HepG2 (cell line): ENCODE data around the gene BEGAIN. TPM values are rescaled to one million over a fixed set of nuclear protein-coding genes. Genes with fewer than 3 reads are reported as not detected.

ENCODE experiments used
- ATAC-seq: fragments of 200-7000 bp; cut with Tn5 transposase; 3 replicates; pipeline ENCODE4 v1.9.1; 2020; ENCODE audit warnings: mild to moderate bottlenecking, moderate library complexity
- BruUV-seq: library from RNA; stranded (reverse); fragments of 400-500 nt; replicated peaks from 2 replicates; lab custom pipeline; 2021; lab: Mats Ljungman, UMichigan
- CTCF ChIA-PET: fragments of 300-600 bp; formaldehyde crosslinking; extraction: SDS; loops from one replicate; lab custom pipeline; 2021; ENCODE audit warnings: low total read pairs, inconsistent platforms, low intra/inter-chr PET ratio; lab: Yijun Ruan, JAX
- POLR2A ChIA-PET: fragments of 350-600 bp; sonication (Branson Sonifier 250); formaldehyde crosslinking; loops from one replicate; lab custom pipeline; 2020; ENCODE audit warnings: antibody characterized with exemption, inconsistent platforms; lab: Yijun Ruan, JAX
- DNase-seq: peaks from one replicate; pipeline ENCODE4 v3.0.0-alpha.2; 2015; ENCODE audit warnings: low spot score
- FAIRE-seq: peaks from 3 replicates; lab custom pipeline; 2011; peaks lifted over from hg19 to GRCh38; lab: Jason Lieb, UNC
- H2AFZ ChIP-seq: one replicate; pipeline ENCODE4 v1.6.1; 2011; ENCODE audit warnings: low read length, inconsistent platforms
- H3K27ac ChIP-seq: fragments of 300-600 bp; 3 replicates; pipeline ENCODE4 v1.8.0; 2011; ENCODE audit warnings: mixed run types, mild to moderate bottlenecking, mixed read lengths, low read length, inconsistent platforms; ENCODE audit not compliant: insufficient read depth; ENCODE audit errors: extremely low read length
- H3K27me3 ChIP-seq, 2 experiments: fragments of 200-600 bp in 1 of 2; 2 replicates in 1 of 2; 3 replicates in 1 of 2; pipeline versions ENCODE4 v1.6.0 to v1.8.0; 2011; ENCODE audit warnings: low read length in 2 of 2, mild to moderate bottlenecking in 2 of 2, moderate library complexity in 2 of 2, inconsistent platforms in 1 of 2; ENCODE audit not compliant: insufficient read depth in 2 of 2, control insufficient read depth in 1 of 2
- H3K36me3 ChIP-seq, 2 experiments: fragments of 200-600 bp in 1 of 2; replicated peaks in 1 of 2; 2 replicates in 1 of 2; 3 replicates in 1 of 2; pipeline versions ENCODE4 v1.5.1 to v1.8.0; 2011; ENCODE audit warnings: low read length in 2 of 2, inconsistent platforms in 1 of 2; ENCODE audit not compliant: insufficient read depth in 2 of 2, control insufficient read depth in 1 of 2
- H3K4me1 ChIP-seq: 2 replicates; pipeline ENCODE4 v1.5.1; 2012; ENCODE audit warnings: low read length, inconsistent platforms; ENCODE audit not compliant: insufficient read depth
- H3K4me2 ChIP-seq: 2 replicates; pipeline ENCODE4 v1.6.0; 2011; ENCODE audit warnings: low read depth, low read length, inconsistent platforms
- H3K4me3 ChIP-seq, 3 experiments: fragments of 200-600 bp in 1 of 3; sonication (generic), shearing (Covaris generic) in 1 of 3; replicated peaks in 1 of 3; 2 replicates each; pipeline ENCODE4 v1.5.1; 2011 to 2016; ENCODE audit warnings: low read length in 3 of 3, inconsistent platforms in 2 of 3, low read depth in 2 of 3, mild to moderate bottlenecking in 2 of 3, control low read depth in 1 of 3, mixed read lengths in 1 of 3; ENCODE audit not compliant: insufficient read depth in 1 of 3
- H3K79me2 ChIP-seq: one replicate; pipeline ENCODE4 v1.6.1; 2011; ENCODE audit warnings: low read length, inconsistent platforms; ENCODE audit not compliant: insufficient read depth
- H3K9ac ChIP-seq: 2 replicates; pipeline ENCODE4 v1.6.0; 2011; ENCODE audit warnings: mild to moderate bottlenecking, low read depth, low read length, inconsistent platforms; ENCODE audit not compliant: insufficient read depth
- H3K9me3 ChIP-seq: 2 replicates; pipeline ENCODE4 v1.5.1; 2012; ENCODE audit warnings: mild to moderate bottlenecking, low read length
- H4K20me1 ChIP-seq: 2 replicates; pipeline ENCODE4 v1.6.0; 2011; ENCODE audit warnings: inconsistent platforms, mild to moderate bottlenecking, low read length, moderate library complexity; ENCODE audit not compliant: insufficient read depth
- ARHGAP35 ChIP-seq: sonication (generic); formaldehyde crosslinking; IDR thresholded peaks from 2 replicates; pipeline ENCODE4 v1.9.0; 2022; ENCODE audit warnings: mild to moderate bottlenecking, inconsistent platforms, moderate library complexity, missing genetic modification reagents, borderline replicate concordance
- GPBP1L1 ChIP-seq: sonication (generic); formaldehyde crosslinking; IDR thresholded peaks from 2 replicates; pipeline ENCODE4 v1.5.0; 2020; ENCODE audit warnings: mild to moderate bottlenecking, missing genetic modification reagents
- KLF12 ChIP-seq: sonication (generic); formaldehyde crosslinking; IDR thresholded peaks from 2 replicates; pipeline ENCODE4 v1.4.0; 2020; ENCODE audit warnings: missing genetic modification reagents, borderline replicate concordance
- POLR2G ChIP-seq: fragments of 200-400 bp; formaldehyde crosslinking; IDR thresholded peaks from 2 replicates; pipeline ENCODE4 v1.6.1; 2018; ENCODE audit warnings: mild to moderate bottlenecking, low read depth, low read length, moderate library complexity
- ZBTB38 ChIP-seq: sonication (generic); formaldehyde crosslinking; IDR thresholded peaks from 2 replicates; pipeline ENCODE4 v1.5.1; 2020; ENCODE audit warnings: mild to moderate bottlenecking, missing genetic modification reagents
- ZNF44 ChIP-seq: sonication (generic); formaldehyde crosslinking; IDR thresholded peaks from 2 replicates; pipeline ENCODE4 v1.5.1; 2020; ENCODE audit warnings: mild to moderate bottlenecking, missing genetic modification reagents
- ZNF503 ChIP-seq: sonication (generic); formaldehyde crosslinking; IDR thresholded peaks from 2 replicates; pipeline ENCODE4 v1.4.0; 2020; ENCODE audit warnings: missing genetic modification reagents
- ZNF607 ChIP-seq: sonication (generic); formaldehyde crosslinking; IDR thresholded peaks from 2 replicates; pipeline ENCODE4 v1.5.1; 2020; ENCODE audit warnings: missing genetic modification reagents, mild to moderate bottlenecking, borderline replicate concordance
- ZNF615 ChIP-seq: sonication (generic); formaldehyde crosslinking; IDR thresholded peaks from 2 replicates; pipeline ENCODE4 v1.5.0; 2020; ENCODE audit warnings: mild to moderate bottlenecking, missing genetic modification reagents, borderline replicate concordance
- ZNF709 ChIP-seq: sonication (generic); formaldehyde crosslinking; IDR thresholded peaks from 2 replicates; pipeline ENCODE4 v1.5.0; 2020; ENCODE audit warnings: mild to moderate bottlenecking, missing genetic modification reagents
- WGBS: methylation state at CpG from one replicate; pipeline ENCODE4 v1.1.6; 2017; ENCODE audit warnings: low lambda C conversion rate; 5-methylcytosine and 5-hydroxymethylcytosine counted together
- in situ Hi-C: cut with HindIII; loops from 2 replicates; pipeline ENCODE4 v1.10.0; 2017; ENCODE audit warnings: low pct_unique_long_range_greater_than_20kb; ENCODE audit not compliant: extremely low pct_ligation_motif_present
- intact Hi-C: fragments of 100-400 bp; cut with micrococcal nuclease; formaldehyde crosslinking; loops from one replicate; pipeline ENCODE4 v1.10.0; 2022; ENCODE audit not compliant: unreplicated experiment
- polyA plus RNA-seq, 8 experiments: library from polyadenylated mRNA; depleted of rRNA in 3 of 8; stranded (reverse) in 7 of 8; unstranded in 1 of 8; fragments of >200 nt; fragmentation: Illumina TruSeq in 4 of 8; extraction: Trizol in 4 of 8; gene quantifications; 2 replicates each; pipeline versions ENCODE4 v1.2.1 to v1.2.3, GENCODE V29; 2011 to 2016; ENCODE audit warnings: low read depth in 4 of 8, missing spikeins in 1 of 8, mixed read lengths in 1 of 8; ENCODE audit not compliant: insufficient read depth in 1 of 8
- total RNA-seq, 5 experiments: library from RNA; depleted of rRNA; stranded (reverse); fragments of >200 nt; fragmentation: Illumina TruSeq; extraction: Trizol; gene quantifications; 2 replicates each; pipeline ENCODE4 v1.2.3, GENCODE V29; 2016; ENCODE audit warnings: low read depth in 1 of 5

Gene BEGAIN
- total and polyA plus RNA-seq, 2 of the 13 experiments (the other 11 are each of a cell fraction or from before 2014, with no cell fraction given): not detected

- FAIRE-seq (no peak), ATAC-seq (no peak), DNase-seq (no peak)
- TF ChIP-seq KLF12 (CRISPR knock-in tag): no peak
- TF ChIP-seq POLR2G: no peak
- no peak for TF ChIP-seq ZNF607 (CRISPR knock-in tag)
- no peak for TF ChIP-seq ZNF44 (CRISPR knock-in tag)
- no peak for TF ChIP-seq ZNF709
- CTCF ChIA-PET: no interaction called here
- Histone ChIP-seq H3K79me2 (no peaks in the 10 kb centered on the region), H3K27me3 (peaks cover 5 to 61% of the 10 kb centered on the region in 2 experiments), H4K20me1 (peaks cover 3% of the 10 kb centered on the region; the same call in 1 of the 2 replicates), H3K4me3 (no peak overlapping the region), H3K4me2 (no peak overlapping the region), H2AFZ (no peak overlapping the region), H3K9ac (no peak overlapping the region), H3K4me1 (no peaks in the 10 kb centered on the region), H3K36me3 (no peaks in the 10 kb centered on the region), H3K27ac (no peak overlapping the region), H3K9me3 (no peaks in the 10 kb centered on the region)
- intact Hi-C loops: no loop called here
- 61% methylated on average over 7 of the region's 12 CpGs for WGBS
- in situ Hi-C loops: no loop called here
- POLR2A ChIA-PET: no interaction called here
- BruUV-seq: no TSS peak
These were observed 2.9 kb downstream of the BEGAIN start for GRCh38 chr14:100584056-100585031.

GRCh38 chr14:100583245-100583644, 4.0 kb downstream of the BEGAIN start:
- intact Hi-C loops (no loop called here), in situ Hi-C loops (no loop called here)
- H3K36me3 ChIP-seq: no peaks in the 10 kb centered on the region
- peaks cover 3% of the 10 kb centered on the region; the same call in 1 of the 2 replicates for H4K20me1 ChIP-seq
- H3K4me2 ChIP-seq: no peak overlapping the region
- H3K79me2 ChIP-seq: no peaks in the 10 kb centered on the region
- no peak for ATAC-seq
- H3K27ac ChIP-seq: no peak overlapping the region
- 46% methylated on average over 2 of the region's 2 CpGs for WGBS
- FAIRE-seq: no peak
- no peaks in the 10 kb centered on the region for H3K9me3 ChIP-seq
- no peak for DNase-seq
- H2AFZ ChIP-seq: no peak overlapping the region
- H3K4me3 ChIP-seq: no peak overlapping the region
- peaks cover 5 to 57% of the 10 kb centered on the region in 2 experiments for H3K27me3 ChIP-seq
- H3K4me1 ChIP-seq: no peaks in the 10 kb centered on the region
- ChIA-PET POLR2A (no interaction called here), CTCF (no interaction called here)
- H3K9ac ChIP-seq: no peak overlapping the region
- BruUV-seq: no TSS peak
- no peak for TF ChIP-seq ZNF503 (CRISPR knock-in tag)
- no peak for TF ChIP-seq GPBP1L1 (CRISPR knock-in tag)
- TF ChIP-seq ARHGAP35 (CRISPR knock-in tag): no peak
- no peak for TF ChIP-seq ZNF615 (CRISPR knock-in tag)
- TF ChIP-seq ZBTB38 (CRISPR knock-in tag): no peak
